Neuron (in vitro differentiated cells): ENCODE measurements around the gene NUDT3.
"Not testable (repeated sequence)": the region's sequence is repeated elsewhere in the genome, so short reads cannot be mapped to it uniquely, and the experiment has no call there.

Source experiments
- H2AFZ ChIP-seq: one replicate; pipeline ENCODE4 v1.6.1; 2013; ENCODE audit warnings: low read depth, mild to moderate bottlenecking, inconsistent platforms, low read length, moderate library complexity
- H3K27me3 ChIP-seq: one replicate; pipeline ENCODE4 v1.6.1; 2013; ENCODE audit warnings: low read length; ENCODE audit not compliant: insufficient read depth
- H3K36me3 ChIP-seq: one replicate; pipeline ENCODE4 v1.6.1; 2013; ENCODE audit warnings: low read length; ENCODE audit not compliant: insufficient read depth
- H3K4me1 ChIP-seq: one replicate; pipeline ENCODE4 v1.6.1; 2013; ENCODE audit warnings: low read length; ENCODE audit not compliant: insufficient read depth
- H3K4me3 ChIP-seq: 2 replicates; pipeline ENCODE4 v1.5.1; 2013; ENCODE audit warnings: mild to moderate bottlenecking, low read length, moderate library complexity
- H3K9me3 ChIP-seq: one replicate; pipeline ENCODE4 v1.6.1; 2013; ENCODE audit warnings: low read length

NUDT3 gene

DNA sequence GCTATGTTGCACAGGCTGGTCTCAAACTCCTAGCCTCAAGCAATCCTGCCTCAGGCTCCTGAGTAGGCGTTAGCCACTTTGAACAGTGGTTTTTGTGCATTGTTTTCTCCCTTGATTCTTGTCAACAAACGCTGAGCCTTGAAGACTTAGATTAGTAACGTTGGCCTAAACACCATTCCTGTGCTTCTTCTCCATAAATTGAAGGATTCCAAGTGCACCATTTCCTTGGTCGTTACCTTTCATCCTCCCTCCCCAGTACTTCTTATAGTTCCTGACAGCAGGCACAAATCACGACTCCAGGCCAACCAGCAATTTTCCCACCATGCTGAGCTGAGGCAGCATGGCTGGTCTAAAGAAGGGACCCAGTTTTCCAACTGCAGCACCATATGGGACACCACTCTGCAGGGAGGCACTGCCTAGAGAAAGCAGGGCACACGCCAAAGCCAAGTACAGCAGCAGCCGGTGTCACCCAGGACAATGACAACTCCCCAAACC is 24.5 kb upstream of the NUDT3 start:
- H3K4me3 ChIP-seq = no peak overlapping the region
- H3K4me1 ChIP-seq = no peaks in the 10 kb centered on the region
- H3K27me3 ChIP-seq = no peaks in the 10 kb centered on the region
- H2AFZ ChIP-seq = no peak overlapping the region
- H3K36me3 ChIP-seq = peaks cover 60% of the 10 kb centered on the region
- peaks cover 4% of the 10 kb centered on the region for H3K9me3 ChIP-seq

DNA sequence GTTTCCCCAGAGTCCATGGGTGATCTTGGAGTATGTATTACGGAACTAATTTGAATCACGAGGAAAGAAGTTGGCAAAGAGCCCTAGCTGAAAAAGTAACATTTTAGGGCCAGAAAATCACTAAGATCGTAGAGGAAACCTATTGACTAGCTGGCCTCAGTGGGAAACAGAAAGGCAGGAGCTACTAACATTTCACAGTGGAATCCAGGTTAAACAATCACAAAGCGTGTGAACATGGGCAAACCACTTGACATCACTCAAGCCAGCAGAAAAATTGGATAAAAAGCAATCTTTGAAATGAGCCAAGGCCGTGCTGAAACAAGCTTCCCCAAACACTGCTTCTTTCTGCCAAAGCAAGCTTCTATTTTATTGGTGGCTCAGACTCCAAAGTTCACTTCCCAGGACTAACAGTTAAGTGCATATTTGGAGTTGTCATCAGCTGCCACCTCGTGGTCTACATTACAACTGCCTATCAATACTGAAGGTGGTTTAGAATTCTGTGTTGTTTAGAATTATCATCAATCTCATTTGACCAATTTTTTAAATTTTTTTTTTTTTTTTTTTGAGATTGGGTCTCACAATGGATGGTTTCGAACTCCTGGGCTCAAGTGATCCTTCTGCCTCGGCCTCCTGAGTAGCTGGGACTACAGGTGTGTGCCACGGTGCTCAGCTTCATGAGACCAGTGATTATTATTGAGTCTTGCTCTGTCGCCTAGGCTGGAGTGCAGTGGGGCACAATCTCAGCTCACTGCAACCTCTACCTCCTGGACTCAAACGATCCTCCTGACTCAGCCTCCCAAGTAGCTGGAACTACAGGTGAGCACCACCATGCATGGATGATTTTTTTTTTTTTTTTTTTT is 22.8 kb upstream of the NUDT3 start:
- no peak overlapping the region for H3K4me3 ChIP-seq
- no peaks in the 10 kb centered on the region for H3K27me3 ChIP-seq
- peaks cover 2% of the 10 kb centered on the region for H3K4me1 ChIP-seq
- H3K36me3 ChIP-seq = peaks cover 47% of the 10 kb centered on the region
- H3K9me3 ChIP-seq = peaks cover 4% of the 10 kb centered on the region
- no peak overlapping the region for H2AFZ ChIP-seq

DNA sequence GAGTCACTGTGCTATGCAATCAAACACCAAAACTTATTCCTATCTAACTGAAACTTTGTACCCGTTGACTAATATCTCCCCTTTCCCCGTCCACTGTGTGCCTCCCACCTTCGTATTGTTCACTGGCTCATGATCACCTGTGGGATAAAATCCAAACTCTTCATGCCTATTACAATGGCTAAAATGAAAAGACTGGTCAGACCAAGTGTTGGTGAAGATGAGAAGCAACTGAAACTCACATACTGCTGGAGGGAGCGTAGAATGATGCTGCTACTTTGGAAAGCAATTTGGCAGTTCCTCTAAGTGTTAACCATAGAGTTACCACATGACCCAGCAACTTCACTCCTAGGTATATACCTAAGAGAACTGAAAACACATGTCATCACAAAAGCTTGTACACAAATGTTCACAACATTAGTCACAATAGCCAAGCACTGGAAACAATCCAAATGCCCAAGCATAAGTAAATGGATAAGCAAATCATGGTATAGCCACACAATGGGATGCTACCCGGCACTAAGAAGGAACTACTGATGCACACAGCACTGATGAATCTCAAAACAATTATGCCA is 20.3 kb upstream of the NUDT3 start:
- Histone ChIP-seq H3K27me3 (no peaks in the 10 kb centered on the region), H3K36me3 (peaks cover 24% of the 10 kb centered on the region), H3K9me3 (peaks cover 4% of the 10 kb centered on the region), H3K4me3 (no peak overlapping the region), H3K4me1 (peaks cover 2% of the 10 kb centered on the region), H2AFZ (no peak overlapping the region)

- Histone ChIP-seq H3K4me1 (peaks cover 2% of the 10 kb centered on the region), H3K4me3 (no peak overlapping the region), H3K27me3 (no peaks in the 10 kb centered on the region), H3K9me3 (peaks cover 4% of the 10 kb centered on the region), H3K36me3 (peaks cover 17% of the 10 kb centered on the region), H2AFZ (no peak overlapping the region)
Measured at GRCh38 chr6:34412016-34412415, 19.5 kb upstream of the NUDT3 start.

- H3K9me3 ChIP-seq, H3K4me3 ChIP-seq, H3K36me3 ChIP-seq, H2AFZ ChIP-seq, H3K4me1 ChIP-seq, H3K27me3 ChIP-seq: not testable (repeated sequence)
Measured at GRCh38 chr6:34407915-34408314, 15.4 kb upstream of the NUDT3 start.

DNA sequence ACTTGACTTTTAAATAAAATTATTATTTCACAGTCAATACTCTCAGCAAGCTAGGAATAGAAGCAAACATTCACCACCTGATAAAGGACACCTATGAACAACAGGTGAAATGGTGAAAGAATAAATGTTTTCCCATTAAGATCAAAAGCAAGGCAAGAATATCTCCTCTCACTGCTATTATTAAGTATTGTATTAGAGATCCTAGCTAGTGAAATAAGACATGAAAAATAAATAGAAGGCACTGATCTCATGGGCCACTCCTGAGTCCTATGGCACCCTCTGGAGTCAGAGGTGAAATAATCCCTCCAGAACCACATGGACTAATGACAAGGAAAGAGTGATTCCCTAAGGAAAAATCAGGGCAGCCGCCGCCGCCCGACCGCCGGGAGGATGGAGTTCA is 4.0 kb upstream of the NUDT3 start:
- no peaks in the 10 kb centered on the region for H3K9me3 ChIP-seq
- H3K36me3 ChIP-seq = no peaks in the 10 kb centered on the region
- no peaks in the 10 kb centered on the region for H3K27me3 ChIP-seq
- peaks cover 5% of the 10 kb centered on the region for H3K4me1 ChIP-seq
- H3K4me3 ChIP-seq = no peak overlapping the region
- no peak overlapping the region for H2AFZ ChIP-seq

DNA sequence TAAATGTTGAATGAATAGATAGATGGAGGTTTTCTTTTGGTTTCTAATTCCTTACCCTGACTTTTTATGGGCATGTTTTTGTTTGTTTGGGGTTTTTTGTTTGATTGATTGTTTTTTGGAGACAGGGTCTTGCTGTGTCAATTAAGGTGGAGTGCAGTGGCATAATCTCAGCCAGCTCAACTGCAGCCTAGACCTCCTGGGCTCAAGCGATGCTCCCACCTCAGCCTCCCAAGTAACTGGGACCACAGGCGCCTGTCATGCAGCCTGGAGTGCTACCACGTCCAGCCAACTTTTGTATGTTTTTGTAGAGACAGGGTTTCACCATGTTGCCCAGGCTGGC is 1.5 kb upstream of the NUDT3 start:
- Histone ChIP-seq H2AFZ (no peak overlapping the region), H3K36me3 (no peaks in the 10 kb centered on the region), H3K27me3 (no peaks in the 10 kb centered on the region), H3K9me3 (no peaks in the 10 kb centered on the region), H3K4me3 (no peak overlapping the region), H3K4me1 (peaks cover 7% of the 10 kb centered on the region)

DNA sequence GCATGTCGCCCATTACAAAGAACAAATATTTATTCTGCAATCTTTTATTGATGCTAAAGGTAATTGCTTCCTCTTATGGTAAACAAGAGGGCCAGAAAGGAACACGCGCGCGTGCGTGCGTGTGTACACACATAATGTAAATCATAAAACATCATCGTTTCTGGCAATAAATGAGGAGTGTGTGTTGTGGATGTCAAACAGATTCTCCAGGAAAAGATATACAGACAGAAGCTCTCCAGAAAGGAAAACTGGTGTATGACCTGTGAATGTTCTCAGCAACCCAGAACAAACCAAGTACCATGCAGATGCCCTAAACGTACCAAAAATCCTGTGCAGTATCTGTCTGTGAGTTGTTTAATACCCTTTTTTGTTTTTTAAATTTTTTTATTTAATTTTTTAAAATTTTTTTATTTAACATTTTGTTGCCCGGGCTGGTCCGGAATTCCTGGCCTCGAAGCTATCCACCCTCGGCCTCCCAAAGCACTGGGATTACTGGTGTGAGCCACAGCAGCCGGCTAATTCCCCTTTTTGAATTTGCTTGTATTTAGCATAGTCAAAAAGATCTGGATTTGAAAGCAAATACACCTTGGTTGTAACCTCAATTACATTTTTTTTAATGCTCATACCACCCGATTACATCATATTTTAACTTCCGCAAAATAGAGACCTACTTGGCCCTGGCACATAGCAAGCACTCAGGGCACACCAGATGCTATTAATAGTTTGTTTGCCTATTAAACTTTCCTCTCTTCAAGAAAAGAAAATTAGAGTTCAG is 909 bp upstream of the NUDT3 start:
- peaks cover 7% of the 10 kb centered on the region for H3K4me1 ChIP-seq
- H3K4me3 ChIP-seq = peak overlapping the region; percentile 62
- no peaks in the 10 kb centered on the region for H3K9me3 ChIP-seq
- no peaks in the 10 kb centered on the region for H3K36me3 ChIP-seq
- no peaks in the 10 kb centered on the region for H3K27me3 ChIP-seq
- H2AFZ ChIP-seq = peak overlapping the region; percentile 75

GRCh38 chr6:34391786-34392496 is 528 bp downstream of the NUDT3 start:
- Histone ChIP-seq H3K9me3 (no peaks in the 10 kb centered on the region), H2AFZ (peak overlapping the region; percentile 93), H3K36me3 (no peaks in the 10 kb centered on the region), H3K4me1 (peaks cover 7% of the 10 kb centered on the region), H3K4me3 (peak overlapping the region; percentile 62), H3K27me3 (no peaks in the 10 kb centered on the region)

DNA sequence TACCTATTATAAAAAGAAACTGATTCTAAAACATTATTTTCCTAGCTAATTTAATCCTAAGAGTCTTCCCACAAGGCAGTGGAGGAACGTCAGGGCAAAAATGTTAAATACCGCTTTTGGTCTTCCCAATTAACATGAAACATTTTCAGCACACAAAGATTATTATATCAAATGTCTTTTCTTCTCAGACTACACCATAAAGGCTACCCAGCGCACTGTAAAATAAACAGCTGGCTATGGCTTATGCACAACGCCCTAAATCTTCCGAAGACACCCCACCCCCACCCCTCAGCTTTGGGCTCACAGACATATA is 1.0 kb downstream of the NUDT3 start:
- Histone ChIP-seq H3K4me1 (peaks cover 7% of the 10 kb centered on the region), H3K27me3 (no peaks in the 10 kb centered on the region), H3K4me3 (peak overlapping the region; percentile 62), H3K9me3 (no peaks in the 10 kb centered on the region), H3K36me3 (no peaks in the 10 kb centered on the region), H2AFZ (peak overlapping the region; percentile 93)

GRCh38 chr6:34390531-34391472 is 1.7 kb downstream of the NUDT3 start:
- Histone ChIP-seq H3K4me3 (peak overlapping the region; percentile 62), H3K9me3 (no peaks in the 10 kb centered on the region), H3K27me3 (no peaks in the 10 kb centered on the region), H2AFZ (peak overlapping the region; percentile 93), H3K36me3 (no peaks in the 10 kb centered on the region), H3K4me1 (peaks cover 7% of the 10 kb centered on the region)

DNA sequence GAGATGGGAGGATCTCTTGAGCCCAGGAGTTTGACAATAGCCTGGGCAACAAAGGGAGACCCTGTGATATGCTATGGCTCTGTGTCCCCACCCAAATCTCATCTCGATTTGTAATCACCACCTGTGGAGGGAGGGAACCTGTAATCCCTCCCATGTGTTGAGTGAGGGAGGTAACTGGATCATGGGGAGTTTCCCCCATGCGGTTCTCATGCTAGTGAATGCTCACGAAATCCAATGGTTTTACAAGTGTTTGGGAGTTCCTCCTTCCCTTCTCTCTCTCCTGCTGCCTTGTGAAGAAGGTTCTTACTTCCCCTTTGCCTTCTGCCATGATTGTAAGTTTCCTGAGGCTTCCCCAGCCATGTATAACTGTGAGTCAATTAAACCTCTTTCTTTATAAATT is 3.4 kb downstream of the NUDT3 start:
- Histone ChIP-seq H2AFZ (no peak overlapping the region), H3K36me3 (no peaks in the 10 kb centered on the region), H3K4me1 (peaks cover 7% of the 10 kb centered on the region), H3K4me3 (no peak overlapping the region), H3K27me3 (no peaks in the 10 kb centered on the region), H3K9me3 (no peaks in the 10 kb centered on the region)
